Measurements from ENCODE around the gene SSH2. TPM values are rescaled to one million over a fixed set of nuclear protein-coding genes. Genes with fewer than 3 reads are reported as not detected.

Gene SSH2
- polyA plus RNA-seq, 3 donors: 31.9 to 66.6 (median 54.0) TPM

- H3K36me3 ChIP-seq (replicated peaks in 1 of 2; ENCODE audit: control insufficient read depth in 1 of 2, insufficient read depth in 2 of 2, low read length in 2 of 2): no peaks in the 10 kb centered on the region
- no peak overlapping the region for H2AFZ ChIP-seq (ENCODE audit: insufficient read depth, low read depth, low read length, poor library complexity, severe bottlenecking)
- 100% methylated on average over 1 of the region's 3 CpGs for WGBS (ENCODE audit: insufficient coverage)
- Mint-ChIP-seq H3K36me3 (no peaks in the 10 kb centered on the region), H3K4me1 (no peaks in the 10 kb centered on the region), H3K9me3 (no peaks in the 10 kb centered on the region), H3K4me3 (no peak overlapping the region), H3K27me3 (ENCODE audit: low read depth in 3 of 3) (peaks cover 0 to 2% (median 1%) of the 10 kb centered on the region in 3 donors), H3K27ac (no peak overlapping the region)
- H4K20me1 ChIP-seq (ENCODE audit: insufficient read depth, low read length): no peaks in the 10 kb centered on the region
- no peak overlapping the region for H3K4me2 ChIP-seq (replicated peaks; ENCODE audit: extremely low read depth, low read length, poor library complexity, severe bottlenecking)
- TF ChIP-seq, protein P1, sequence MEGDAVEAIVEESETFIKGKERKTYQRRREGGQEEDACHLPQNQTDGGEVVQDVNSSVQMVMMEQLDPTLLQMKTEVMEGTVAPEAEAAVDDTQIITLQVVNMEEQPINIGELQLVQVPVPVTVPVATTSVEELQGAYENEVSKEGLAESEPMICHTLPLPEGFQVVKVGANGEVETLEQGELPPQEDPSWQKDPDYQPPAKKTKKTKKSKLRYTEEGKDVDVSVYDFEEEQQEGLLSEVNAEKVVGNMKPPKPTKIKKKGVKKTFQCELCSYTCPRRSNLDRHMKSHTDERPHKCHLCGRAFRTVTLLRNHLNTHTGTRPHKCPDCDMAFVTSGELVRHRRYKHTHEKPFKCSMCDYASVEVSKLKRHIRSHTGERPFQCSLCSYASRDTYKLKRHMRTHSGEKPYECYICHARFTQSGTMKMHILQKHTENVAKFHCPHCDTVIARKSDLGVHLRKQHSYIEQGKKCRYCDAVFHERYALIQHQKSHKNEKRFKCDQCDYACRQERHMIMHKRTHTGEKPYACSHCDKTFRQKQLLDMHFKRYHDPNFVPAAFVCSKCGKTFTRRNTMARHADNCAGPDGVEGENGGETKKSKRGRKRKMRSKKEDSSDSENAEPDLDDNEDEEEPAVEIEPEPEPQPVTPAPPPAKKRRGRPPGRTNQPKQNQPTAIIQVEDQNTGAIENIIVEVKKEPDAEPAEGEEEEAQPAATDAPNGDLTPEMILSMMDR (IDR thresholded peaks at IDR 0.05): no peak
- no peaks in the 10 kb centered on the region for H3K27me3 ChIP-seq (ENCODE audit: control insufficient read depth in 2 of 2, insufficient read depth in 2 of 2, low read length in 2 of 2)
- no peaks in the 10 kb centered on the region for H3K79me2 ChIP-seq (ENCODE audit: insufficient read depth, low read length)
- H3K4me1 ChIP-seq (ENCODE audit: control insufficient read depth in 1 of 2, insufficient read depth in 2 of 2, low read length in 2 of 2): no peaks in the 10 kb centered on the region
- no peak for DNase-seq
- intact Hi-C loops (cut with micrococcal nuclease): no loop called here
- H3K4me3 ChIP-seq (replicated peaks in 1 of 3; ENCODE audit: low read depth in 2 of 3, low read length in 3 of 3): no peak overlapping the region
- no peaks in the 10 kb centered on the region for H3K9me3 ChIP-seq (replicated peaks in 1 of 2; ENCODE audit: control insufficient read depth in 1 of 2, insufficient read depth in 1 of 2, low read length in 2 of 2)
- H3K9ac ChIP-seq (ENCODE audit: insufficient read depth, low read length, poor library complexity, severe bottlenecking): no peak overlapping the region
- no peak overlapping the region for H3K27ac ChIP-seq (ENCODE audit: low read depth in 1 of 2, low read length in 2 of 2)
Observed at GRCh38 chr17:29973005-29973404, 43.0 kb upstream of the SSH2 start.

DNA sequence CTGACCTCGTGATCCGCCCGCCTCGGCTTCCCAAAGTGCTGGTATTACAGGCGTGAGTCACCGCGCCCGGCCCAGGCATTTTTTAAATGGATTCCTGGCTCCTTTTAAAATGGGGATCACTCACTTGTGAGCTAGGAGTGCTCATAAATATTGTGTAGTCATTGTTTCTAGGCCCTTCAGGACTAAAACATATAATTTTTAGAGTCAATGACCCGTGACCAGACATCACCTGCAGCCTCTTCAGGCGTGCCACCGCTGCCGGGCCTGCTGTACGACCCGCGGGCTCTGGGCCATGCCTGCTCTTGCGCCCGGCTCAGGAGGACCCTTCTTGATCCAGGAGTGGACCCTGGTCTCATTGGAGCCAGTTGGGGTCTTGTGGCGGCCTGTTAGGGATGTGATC lies 42.2 kb upstream of the SSH2 start:
- Mint-ChIP-seq H3K4me3 (no peak overlapping the region), H3K4me1 (no peaks in the 10 kb centered on the region), H3K36me3 (no peaks in the 10 kb centered on the region), H3K9me3 (peaks cover 0 to 1% (median 0%) of the 10 kb centered on the region in 7 donors), H3K27me3 (ENCODE audit: low read depth in 3 of 3) (peaks cover 0 to 2% (median 1%) of the 10 kb centered on the region in 3 donors), H3K27ac (no peak overlapping the region)
- intact Hi-C loops (cut with micrococcal nuclease): no loop called here
- no peak for DNase-seq
- TF ChIP-seq, protein P1 (IDR thresholded peaks at IDR 0.05): no peak
- no peak overlapping the region for H3K27ac ChIP-seq (ENCODE audit: low read depth in 1 of 2, low read length in 2 of 2)
- H3K36me3 ChIP-seq (replicated peaks in 1 of 2; ENCODE audit: control insufficient read depth in 1 of 2, insufficient read depth in 2 of 2, low read length in 2 of 2): no peaks in the 10 kb centered on the region
- H3K4me3 ChIP-seq (replicated peaks in 1 of 3; ENCODE audit: low read depth in 2 of 3, low read length in 3 of 3): no peak overlapping the region
- WGBS (ENCODE audit: insufficient coverage): 96% methylated on average over 11 of the region's 18 CpGs
- H3K9ac ChIP-seq (ENCODE audit: insufficient read depth, low read length, poor library complexity, severe bottlenecking): no peak overlapping the region
- no peaks in the 10 kb centered on the region for H3K27me3 ChIP-seq (ENCODE audit: control insufficient read depth in 2 of 2, insufficient read depth in 2 of 2, low read length in 2 of 2)
- H3K4me2 ChIP-seq (replicated peaks; ENCODE audit: extremely low read depth, low read length, poor library complexity, severe bottlenecking): no peak overlapping the region
- no peaks in the 10 kb centered on the region for H4K20me1 ChIP-seq (ENCODE audit: insufficient read depth, low read length)
- no peaks in the 10 kb centered on the region for H3K79me2 ChIP-seq (ENCODE audit: insufficient read depth, low read length)
- H3K9me3 ChIP-seq (replicated peaks in 1 of 2; ENCODE audit: control insufficient read depth in 1 of 2, insufficient read depth in 1 of 2, low read length in 2 of 2): no peaks in the 10 kb centered on the region
- H2AFZ ChIP-seq (ENCODE audit: insufficient read depth, low read depth, low read length, poor library complexity, severe bottlenecking): no peak overlapping the region
- H3K4me1 ChIP-seq (ENCODE audit: control insufficient read depth in 1 of 2, insufficient read depth in 2 of 2, low read length in 2 of 2): no peaks in the 10 kb centered on the region
